Hematopoietic multipotent progenitor cell treated with erythropoietin and hydrocortisone succinate and interleukin-3 and kit ligand, for 4 days (in vitro differentiated cells): ENCODE data around the gene ERBB2.

ENCODE experiments used
- DNase-seq: peaks from one replicate; pipeline ENCODE4 v3.0.0-alpha.2; 2015

The ERBB2 gene

DNA sequence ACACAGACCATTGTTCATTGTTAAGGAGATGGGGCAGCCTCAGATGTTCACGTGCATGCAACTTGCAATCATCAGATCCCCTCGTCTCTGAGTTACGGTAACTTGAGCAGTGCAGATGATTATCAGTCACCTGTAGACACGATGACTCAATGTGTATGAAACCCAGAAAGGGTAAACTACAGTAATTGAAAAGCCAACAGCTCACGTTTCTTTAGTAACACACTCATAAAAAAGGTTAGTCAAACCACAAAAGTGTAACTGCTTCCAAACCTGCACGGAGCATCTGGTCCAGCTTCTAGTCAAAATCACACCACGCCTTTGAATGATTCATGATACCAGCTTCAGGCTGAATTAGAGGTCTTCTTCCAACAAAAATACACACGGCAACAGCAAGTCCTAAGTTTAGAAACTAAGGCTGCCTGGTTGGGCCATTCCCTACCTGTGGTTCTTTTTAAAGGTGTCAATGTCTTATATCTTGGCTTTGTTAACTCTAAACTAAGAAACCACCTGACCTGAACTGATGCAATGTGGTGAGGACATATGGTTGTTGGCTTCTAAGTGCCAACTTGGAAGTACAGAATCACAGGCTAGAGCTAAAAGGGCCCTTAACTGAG is 70.2 kb downstream of the ERBB2 start:
- no peak for DNase-seq

- DNase-seq, result no peak
Observed at GRCh38 chr17:39772415-39772814, 72.6 kb downstream of the ERBB2 start.

DNA sequence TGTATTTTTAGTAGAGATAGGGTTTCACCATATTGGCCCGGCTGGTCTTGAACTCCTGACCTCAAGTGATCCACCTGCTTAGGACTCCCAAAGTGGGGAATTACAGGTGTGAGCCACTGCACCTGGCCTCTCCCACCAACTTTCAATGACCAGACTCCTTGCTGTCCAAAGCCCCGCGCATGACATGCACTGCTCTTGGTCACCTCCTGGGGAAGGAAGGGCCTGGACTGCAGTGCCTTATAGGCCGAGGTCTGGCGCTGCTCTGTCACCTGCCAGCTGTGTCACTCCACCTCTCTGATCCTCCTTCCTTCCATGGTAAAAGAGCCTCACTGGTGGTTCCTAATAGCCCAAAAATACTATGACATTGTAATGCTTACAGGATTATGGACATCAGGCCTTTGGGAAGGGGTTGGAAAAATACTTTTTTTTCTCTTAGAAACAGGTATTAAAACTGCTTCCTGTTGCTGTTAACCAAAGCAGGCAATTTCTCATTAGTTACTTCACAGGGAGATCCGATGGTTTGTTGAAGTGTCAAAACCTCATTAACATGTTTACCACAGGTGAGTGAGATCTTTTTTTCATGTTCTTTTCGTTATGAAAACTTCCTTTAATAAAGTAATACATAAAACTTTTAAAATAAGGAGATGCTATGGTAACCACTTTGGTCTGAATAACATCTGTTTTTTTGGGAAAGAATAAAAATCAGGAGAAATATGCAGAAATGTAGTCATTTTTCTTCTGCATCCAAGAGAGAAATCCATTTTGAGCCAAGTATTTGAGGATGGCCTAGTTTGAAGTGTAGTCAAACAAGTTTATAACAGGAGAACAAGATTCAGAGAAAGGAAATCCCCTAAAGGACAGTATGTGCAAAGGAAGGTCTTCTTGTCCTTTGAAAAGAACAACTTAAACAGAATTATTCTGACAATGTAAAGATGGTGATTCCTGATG is 73.4 kb downstream of the ERBB2 start:
- DNase-seq, result no peak

- no peak for DNase-seq
Observed at GRCh38 chr17:39774047-39774446, 74.2 kb downstream of the ERBB2 start.

DNA sequence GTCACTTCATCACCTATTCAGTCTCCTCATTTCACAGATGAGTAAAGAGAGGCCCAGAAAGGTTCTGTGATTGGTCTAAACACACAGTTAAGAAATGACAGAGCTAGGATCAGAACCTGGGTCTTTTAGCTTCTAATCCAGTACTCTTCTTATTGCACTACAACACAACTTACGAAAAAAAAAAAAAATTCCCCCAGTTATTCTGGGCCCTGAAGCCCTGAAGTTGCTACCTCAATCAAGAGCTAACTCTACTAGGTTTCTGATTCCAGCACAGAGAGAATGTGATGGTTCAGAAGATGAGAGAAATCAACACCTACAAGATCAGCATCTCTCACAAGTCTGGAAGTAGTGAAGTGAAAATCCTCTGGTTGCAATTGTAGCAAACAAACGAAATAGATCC is 75.2 kb downstream of the ERBB2 start:
- DNase-seq, result no peak

GRCh38 chr17:39776252-39776651 is 76.4 kb downstream of the ERBB2 start:
- DNase-seq, result no peak

GRCh38 chr17:39777534-39778365 is 77.9 kb downstream of the ERBB2 start:
- DNase-seq, result no peak
